LHCN-M2 (cell line): ENCODE data around the gene MDM2. TPM values are rescaled to one million over a fixed set of nuclear protein-coding genes. Genes with fewer than 3 reads are reported as not detected.

ENCODE experiments used
- total RNA-seq: library from RNA; depleted of rRNA; stranded (reverse); fragments of >200 nt; gene quantifications from 2 replicates; pipeline ENCODE4 v1.2.3, GENCODE V29; 2014; rRNA removed

The MDM2 gene
- total RNA-seq, 1 experiment from 2014 or later: 119 TPM

Other genes with a start within 250 kb of the MDM2 start
- gene RAP1B, start 197.3 kb upstream of the MDM2 start, total RNA-seq: 175 and 270 TPM in 2 replicates
- 77.5 and 78.0 TPM in 2 replicates for gene NUP107, start 121.2 kb upstream of the MDM2 start, total RNA-seq
- gene SLC35E3, start 62.0 kb upstream of the MDM2 start, total RNA-seq: 2.1 and 5.2 TPM in 2 replicates
- 13.3 and 20.5 TPM in 2 replicates for gene CPM, start 125.0 kb downstream of the MDM2 start, total RNA-seq